Measurements from ENCODE around the gene GRM5.

- TF ChIP-seq PAX5 (IDR thresholded peaks at IDR 0.05; ENCODE audit: insufficient read depth, low read length, severe bottlenecking) (no peak), POLR2A (IDR thresholded peaks at IDR 0.05; ENCODE audit: low read depth, low read length) (no peak), POLR2AphosphoS5 (IDR thresholded peaks at IDR 0.05; ENCODE audit: low read depth, low read length) (no peak), TAF1 (IDR thresholded peaks at IDR 0.05; ENCODE audit: low read depth, low read length) (no peak), POU2F2 (IDR thresholded peaks at IDR 0.05; ENCODE audit: low read depth, low read length) (no peak)
Observed at GRCh38 chr11:88489030-88489429, 576.8 kb downstream of the GRM5 start.
